Measurements from ENCODE around the gene TEKTIP1.
"Not testable (repeated sequence)": the region's sequence is repeated elsewhere in the genome, so short reads cannot be mapped to it uniquely, and the experiment has no call there.

Gene TEKTIP1

GRCh38 chr19:3556423-3556977, 17.5 kb downstream of the TEKTIP1 start:
- no peak for DNase-seq

GRCh38 chr19:3556978-3557460, 18.0 kb downstream of the TEKTIP1 start:
- peak in 4 of 51 donors; percentile 27 to 31 (median 29) for DNase-seq

- peak; percentile 25 to 95 (median 88) for DNase-seq
Observed at GRCh38 chr19:3557461-3558248, 18.7 kb downstream of the TEKTIP1 start, which contains the start of gene MFSD12. MFSD12 (minus strand) TSS chr19:3557586; CDS start chr19:3557403, 183 bp downstream.

GRCh38 chr19:3563709-3564524, 24.9 kb downstream of the TEKTIP1 start:
- no peak for DNase-seq

GRCh38 chr19:3565139-3565538, 26.2 kb downstream of the TEKTIP1 start:
- DNase-seq = no peak

GRCh38 chr19:3570042-3570441, 31.1 kb downstream of the TEKTIP1 start:
- DNase-seq = not testable (repeated sequence)

- peak in 27 of 51 donors; percentile 17 to 75 (median 48) for DNase-seq
Observed at GRCh38 chr19:3570606-3571011, 31.6 kb downstream of the TEKTIP1 start.

- DNase-seq = peak; percentile 82 to 100 (median 99)
Observed at GRCh38 chr19:3572132-3572854, 33.3 kb downstream of the TEKTIP1 start.

- no peak for DNase-seq
Observed at GRCh38 chr19:3572855-3573161, 33.8 kb downstream of the TEKTIP1 start, which contains the start of gene HMG20B. HMG20B (plus strand) TSS chr19:3572944; CDS start chr19:3573310, 366 bp downstream.

GRCh38 chr19:3573162-3573857, 34.3 kb downstream of the TEKTIP1 start:
- DNase-seq = peak in 1 of 51 donors; percentile 55

GRCh38 chr19:3573858-3574637, 35.1 kb downstream of the TEKTIP1 start:
- peak in 44 of 51 donors; percentile 4 to 89 (median 58) for DNase-seq

GRCh38 chr19:3575260-3575741, 36.3 kb downstream of the TEKTIP1 start:
- peak in 4 of 51 donors; percentile 9 to 31 (median 17) for DNase-seq

- no peak for DNase-seq
Observed at GRCh38 chr19:3575949-3576673, 37.1 kb downstream of the TEKTIP1 start.

GRCh38 chr19:3576696-3577443, 37.9 kb downstream of the TEKTIP1 start:
- DNase-seq = peak in 33 of 51 donors; percentile 8 to 78 (median 44)

GRCh38 chr19:3577723-3578344, 38.9 kb downstream of the TEKTIP1 start:
- DNase-seq = no peak

- DNase-seq = no peak
Observed at GRCh38 chr19:3578390-3578789, 39.4 kb downstream of the TEKTIP1 start.

GRCh38 chr19:3580156-3580934, 41.4 kb downstream of the TEKTIP1 start:
- DNase-seq = peak in 3 of 51 donors; percentile 3 to 45 (median 10)
